Transverse colon (tissue), 4 donors: ENCODE measurements around the gene SORL1. TPM values are rescaled to one million over a fixed set of nuclear protein-coding genes. Genes with fewer than 3 reads are reported as not detected.

Experiments used
- DNase-seq: peaks from one replicate; pipeline ENCODE4 v3.0.0-alpha.2; 2019
- H3K27ac ChIP-seq, 4 donors: fragments of 200-600 bp; sonication (generic); 2 replicates each; pipeline ENCODE4 v1.5.1; 2016 to 2018; ENCODE audit warnings: inconsistent platforms in 4 of 4
- H3K27me3 ChIP-seq: fragments of 200-600 bp; sonication (generic); 2 replicates; pipeline ENCODE4 v1.5.1; 2017; ENCODE audit warnings: inconsistent platforms
- H3K36me3 ChIP-seq, 4 donors: fragments of 200-600 bp; sonication (generic); 2 replicates each; pipeline ENCODE4 v1.5.1; 2017 to 2019; ENCODE audit warnings: inconsistent platforms in 4 of 4
- H3K4me1 ChIP-seq, 4 donors: fragments of 200-600 bp; sonication (generic); 2 replicates each; pipeline ENCODE4 v1.5.1; 2017 to 2020; ENCODE audit warnings: inconsistent platforms in 4 of 4
- H3K4me3 ChIP-seq, 4 donors: fragments of 200-600 bp; sonication (generic); 1 replicate in 1 of 4; 2 replicates in 3 of 4; pipeline versions ENCODE4 v1.5.1 to v1.6.1; 2017 to 2019; ENCODE audit warnings: inconsistent platforms in 4 of 4
- H3K9me3 ChIP-seq, 2 donors: fragments of 200-600 bp; sonication (generic); 2 replicates each; pipeline ENCODE4 v1.5.1; 2017 to 2019; ENCODE audit warnings: inconsistent platforms in 2 of 2
- CTCF ChIP-seq, 5 experiments: fragments of 200-600 bp in 3 of 5; fragments of 450-650 bp in 2 of 5; sonication (generic) in 3 of 5; IDR thresholded peaks; 1 replicate in 2 of 5; 2 replicates in 3 of 5; pipeline ENCODE4 v1.5.1; 2016 to 2017; ENCODE audit warnings: antibody characterized with exemption in 5 of 5, inconsistent platforms in 3 of 5, mild to moderate bottlenecking in 2 of 5, moderate library complexity in 1 of 5
- EP300 ChIP-seq: sonication (generic); formaldehyde crosslinking; IDR thresholded peaks from one replicate; pipeline ENCODE4 v1.6.1; 2017; ENCODE audit warnings: antibody characterized with exemption, low read depth
- POLR2A ChIP-seq: fragments of 450-650 bp; IDR thresholded peaks from one replicate; pipeline ENCODE4 v1.6.1; 2016; ENCODE audit warnings: antibody characterized with exemption, mild to moderate bottlenecking, moderate library complexity
- POLR2AphosphoS5 ChIP-seq, 3 donors: sonication (generic); formaldehyde crosslinking; IDR thresholded peaks; one replicate each; pipeline ENCODE4 v1.6.1; 2016; ENCODE audit warnings: antibody characterized with exemption in 3 of 3
- WGBS, 2 donors: methylation state at CpG; one replicate each; pipeline ENCODE4 v1.1.5; 2018; ENCODE audit warnings: low coverage in 1 of 2; 5-methylcytosine and 5-hydroxymethylcytosine counted together
- in situ Hi-C, 4 donors: fragments of 200-750 bp; cut with MboI; loops; one replicate each; pipeline versions ENCODE4 v1.15.0 to v1.15.1; 2017; ENCODE audit warnings: low sequenced_read_pairs in 3 of 4, low pct_ligation_motif_present in 1 of 4, low pct_unique_long_range_greater_than_20kb in 1 of 4
- intact Hi-C: fragments of 100-400 bp; cut with DNase I; formaldehyde crosslinking; loops from one replicate; pipeline ENCODE4 v1.15.1; 2023; ENCODE audit warnings: low total_unique reads
- total RNA-seq, 4 donors: library from RNA; depleted of rRNA; stranded (reverse); fragments of >200 nt; gene quantifications; one replicate each; pipeline ENCODE4 v1.1.0, GENCODE V29; 2016

Gene SORL1
- total RNA-seq, 4 donors from 2014 or later, result 81.6 to 338 (median 129) TPM

DNA sequence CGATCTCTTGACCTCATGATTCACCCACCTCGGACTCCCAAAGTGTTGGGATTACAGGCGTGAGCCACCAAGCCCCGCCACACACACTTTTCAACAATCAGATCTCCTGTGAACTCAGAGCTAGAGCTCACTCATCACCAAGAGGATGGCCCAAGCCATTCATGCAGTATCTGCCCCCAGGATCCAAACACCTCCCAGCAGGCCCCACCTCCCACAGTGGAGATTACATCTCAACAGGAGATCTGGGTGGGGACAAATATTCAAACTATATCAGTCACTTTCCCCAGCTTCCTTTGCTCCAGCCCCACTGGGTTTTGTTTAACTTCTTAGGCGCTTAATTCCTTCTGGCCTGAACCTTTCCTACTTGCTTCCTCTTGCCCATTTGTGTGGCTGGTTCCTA, 26.3 kb upstream of the SORL1 start:
- TF ChIP-seq POLR2AphosphoS5 (IDR thresholded peaks at IDR 0.05) (no peak), EP300 (no peak), POLR2A (no peak), CTCF (IDR thresholded peaks at IDR 0.05) (no peak)
- Histone ChIP-seq H3K36me3 (no peaks in the 10 kb centered on the region), H3K27ac (no peak overlapping the region), H3K4me3 (no peak overlapping the region), H3K4me1 (peaks cover 0 to 7% (median 2%) of the 10 kb centered on the region in 4 donors), H3K9me3 (no peaks in the 10 kb centered on the region), H3K27me3 (no peaks in the 10 kb centered on the region)
- in situ Hi-C loops, result no loop called here
- DNase-seq, result no peak
- intact Hi-C loops, result no loop called here
- WGBS, 2 donors, result 89 to 100% methylated on average over 1 to 5 of the region's 5 CpGs

DNA sequence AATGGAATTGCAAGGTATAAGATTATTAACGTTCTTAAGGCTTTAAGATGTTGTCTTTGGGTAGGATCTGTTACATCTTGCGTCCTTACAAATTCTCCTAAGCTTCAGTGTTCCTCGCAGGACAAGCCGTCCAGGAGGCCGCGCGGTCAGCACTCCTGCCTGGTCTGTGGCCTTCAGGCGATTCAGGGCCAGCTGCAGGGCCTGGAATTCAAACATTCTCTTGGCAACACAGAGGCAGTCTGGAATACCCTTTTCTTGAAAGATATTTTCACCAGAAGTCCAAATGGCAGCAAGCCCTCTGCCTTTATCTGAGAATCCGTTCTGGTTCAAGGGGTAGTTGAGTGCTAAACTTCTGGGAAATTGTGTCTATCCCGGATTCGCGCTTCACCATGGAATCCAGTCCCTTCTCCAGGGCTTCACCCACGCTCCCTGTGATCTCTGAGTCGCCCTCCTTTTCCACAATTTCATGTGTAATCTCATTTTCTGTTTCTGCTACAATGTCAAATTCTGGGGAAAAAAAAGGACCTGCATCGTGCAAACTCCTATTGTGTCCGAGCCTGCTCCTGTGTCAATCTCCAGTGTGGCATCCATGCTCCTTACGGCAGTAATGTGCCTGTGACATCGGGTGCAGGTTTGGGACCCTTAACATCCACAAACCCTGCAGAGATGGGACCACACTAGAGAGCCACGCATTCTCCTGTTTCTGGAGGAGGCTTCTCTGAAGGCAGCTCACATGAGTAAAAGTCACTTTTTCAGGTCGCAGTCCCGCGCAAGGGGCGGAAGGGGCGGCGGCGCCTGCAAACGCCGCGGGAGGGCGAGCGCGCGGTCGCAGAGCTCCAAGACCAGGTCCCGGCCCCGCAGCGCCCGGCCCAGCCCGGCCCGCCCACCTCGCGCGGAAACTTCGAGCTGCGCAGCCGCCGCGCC, 25.4 kb upstream of the SORL1 start:
- WGBS, 2 donors, result 33 to 64% methylated on average over 10 to 42 of the region's 48 CpGs
- H3K36me3 ChIP-seq, result no peaks in the 10 kb centered on the region
- DNase-seq, result peak; percentile 56
- peaks cover 0 to 7% (median 2%) of the 10 kb centered on the region in 4 donors for H3K4me1 ChIP-seq
- intact Hi-C loops, result no loop called here
- H3K27ac ChIP-seq, result no peak overlapping the region
- TF ChIP-seq EP300, result no peak
- no peak for TF ChIP-seq CTCF (IDR thresholded peaks at IDR 0.05)
- no peak for TF ChIP-seq POLR2A
- TF ChIP-seq POLR2AphosphoS5 (IDR thresholded peaks at IDR 0.05), result no peak
- no peaks in the 10 kb centered on the region for H3K9me3 ChIP-seq
- no peaks in the 10 kb centered on the region for H3K27me3 ChIP-seq
- peak overlapping the region in 3 of 4 donors; percentile 5 to 38 (median 18) for H3K4me3 ChIP-seq
- in situ Hi-C loops, result no loop called here

GRCh38 chr11:121427400-121427744, 24.7 kb upstream of the SORL1 start:
- intact Hi-C loops, result no loop called here

More at GRCh38 chr11:121427400-121427744, 24.7 kb upstream of the SORL1 start:
- WGBS, 2 donors, result 11 to 12% methylated on average over 7 to 8 of the region's 8 CpGs
- Histone ChIP-seq H3K4me3 (peak overlapping the region in 3 of 4 donors; percentile 5 to 38 (median 18)), H3K4me1 (peaks cover 0 to 7% (median 2%) of the 10 kb centered on the region in 4 donors), H3K9me3 (no peaks in the 10 kb centered on the region), H3K27me3 (no peaks in the 10 kb centered on the region), H3K27ac (no peak overlapping the region), H3K36me3 (no peaks in the 10 kb centered on the region)
- in situ Hi-C loops, result no loop called here
- TF ChIP-seq EP300, result no peak
- no peak for TF ChIP-seq CTCF (IDR thresholded peaks at IDR 0.05)
- TF ChIP-seq POLR2AphosphoS5 (IDR thresholded peaks at IDR 0.05), result no peak
- TF ChIP-seq POLR2A, result no peak
- no peak for DNase-seq
